ENCODE data around the gene COL4A2.

The COL4A2 gene

DNA sequence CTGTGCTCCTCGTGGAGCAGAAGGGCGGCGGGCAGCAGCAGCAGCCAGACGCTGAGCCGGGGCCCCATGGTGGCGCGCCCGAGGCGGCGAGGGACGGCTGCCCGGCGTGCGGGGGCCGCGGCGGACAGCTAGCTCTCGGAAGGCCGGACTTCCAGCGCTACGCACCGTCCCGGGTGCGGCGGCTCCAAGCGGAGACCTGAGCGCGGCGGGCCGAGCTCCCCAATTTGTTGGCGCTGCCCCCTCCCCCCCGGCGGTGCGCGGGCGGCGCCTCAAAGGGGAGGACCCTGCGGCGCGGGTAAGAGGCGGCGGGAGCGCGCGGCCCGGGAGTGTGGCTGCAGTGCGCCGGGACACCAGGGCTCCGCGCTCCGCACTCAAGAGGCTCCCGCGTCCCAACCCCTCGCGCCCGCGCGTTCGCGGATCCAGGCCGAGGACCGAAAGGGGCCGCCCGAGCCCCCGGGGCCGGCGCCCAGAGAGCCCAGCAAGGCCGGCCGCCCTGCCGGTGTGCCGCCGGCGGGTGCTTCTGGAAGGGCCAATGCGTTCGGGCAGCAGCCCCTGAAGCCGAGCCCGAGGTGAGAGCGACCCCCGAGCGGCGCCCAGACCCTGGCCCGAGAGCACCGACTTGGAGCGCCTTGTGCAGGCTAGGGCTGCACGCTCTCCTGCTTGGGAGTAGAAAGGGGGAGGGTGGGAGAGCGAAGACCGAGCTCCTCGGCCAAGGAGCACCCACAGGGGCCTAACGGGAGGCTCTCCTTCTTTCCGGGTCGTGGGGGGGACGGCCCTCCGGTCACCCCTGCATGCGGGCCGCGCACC, at the start of gene COL4A2, which contains the start of gene COL4A1:
Gene COL4A2, plus strand, starts transcription at position 325 of the 807 bp plus-strand sequence. CDS start 620 bp downstream, outside the sequence.
Gene COL4A1, minus strand, starts transcription at position 198 of the 807 bp plus-strand sequence. Its CDS starts 130 bp downstream, at position 68.
- peak within 1 kb of the TSS; percentile 87 for H3K4me3 ChIP-seq (replicated peaks; ENCODE audit: low read depth, low read length)
- TF ChIP-seq, protein P1, sequence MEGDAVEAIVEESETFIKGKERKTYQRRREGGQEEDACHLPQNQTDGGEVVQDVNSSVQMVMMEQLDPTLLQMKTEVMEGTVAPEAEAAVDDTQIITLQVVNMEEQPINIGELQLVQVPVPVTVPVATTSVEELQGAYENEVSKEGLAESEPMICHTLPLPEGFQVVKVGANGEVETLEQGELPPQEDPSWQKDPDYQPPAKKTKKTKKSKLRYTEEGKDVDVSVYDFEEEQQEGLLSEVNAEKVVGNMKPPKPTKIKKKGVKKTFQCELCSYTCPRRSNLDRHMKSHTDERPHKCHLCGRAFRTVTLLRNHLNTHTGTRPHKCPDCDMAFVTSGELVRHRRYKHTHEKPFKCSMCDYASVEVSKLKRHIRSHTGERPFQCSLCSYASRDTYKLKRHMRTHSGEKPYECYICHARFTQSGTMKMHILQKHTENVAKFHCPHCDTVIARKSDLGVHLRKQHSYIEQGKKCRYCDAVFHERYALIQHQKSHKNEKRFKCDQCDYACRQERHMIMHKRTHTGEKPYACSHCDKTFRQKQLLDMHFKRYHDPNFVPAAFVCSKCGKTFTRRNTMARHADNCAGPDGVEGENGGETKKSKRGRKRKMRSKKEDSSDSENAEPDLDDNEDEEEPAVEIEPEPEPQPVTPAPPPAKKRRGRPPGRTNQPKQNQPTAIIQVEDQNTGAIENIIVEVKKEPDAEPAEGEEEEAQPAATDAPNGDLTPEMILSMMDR (IDR thresholded peaks at IDR 0.05; ENCODE audit: low read depth, low read length, missing control alignments), result no peak
- DNase-seq (ENCODE audit: extremely low read depth, low read depth), result no peak

DNA sequence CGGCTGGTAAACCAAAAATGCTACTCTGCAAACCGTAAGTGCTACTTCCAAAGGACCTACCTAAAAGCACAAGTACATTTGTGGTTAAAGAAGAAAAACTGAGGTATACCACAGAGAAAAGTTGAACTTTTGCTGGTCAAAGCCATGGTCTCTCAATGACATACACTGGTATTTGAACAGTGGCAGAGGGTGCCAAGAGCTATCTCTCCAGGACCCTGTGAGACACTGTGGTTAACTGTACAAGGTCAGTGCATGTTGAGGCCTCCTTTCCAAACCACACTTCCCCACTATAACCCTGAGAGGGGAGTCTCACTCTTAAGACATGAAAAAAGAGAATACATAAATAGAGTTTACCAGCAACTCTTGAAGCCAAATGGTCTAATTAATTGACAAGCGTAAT, 49.7 kb upstream of the COL4A2 start:
- H3K4me3 ChIP-seq (replicated peaks; ENCODE audit: low read depth, low read length), result no peak overlapping the region
- TF ChIP-seq, protein P1 (IDR thresholded peaks at IDR 0.05; ENCODE audit: low read depth, low read length, missing control alignments), result no peak
- DNase-seq (ENCODE audit: extremely low read depth, low read depth), result no peak

DNA sequence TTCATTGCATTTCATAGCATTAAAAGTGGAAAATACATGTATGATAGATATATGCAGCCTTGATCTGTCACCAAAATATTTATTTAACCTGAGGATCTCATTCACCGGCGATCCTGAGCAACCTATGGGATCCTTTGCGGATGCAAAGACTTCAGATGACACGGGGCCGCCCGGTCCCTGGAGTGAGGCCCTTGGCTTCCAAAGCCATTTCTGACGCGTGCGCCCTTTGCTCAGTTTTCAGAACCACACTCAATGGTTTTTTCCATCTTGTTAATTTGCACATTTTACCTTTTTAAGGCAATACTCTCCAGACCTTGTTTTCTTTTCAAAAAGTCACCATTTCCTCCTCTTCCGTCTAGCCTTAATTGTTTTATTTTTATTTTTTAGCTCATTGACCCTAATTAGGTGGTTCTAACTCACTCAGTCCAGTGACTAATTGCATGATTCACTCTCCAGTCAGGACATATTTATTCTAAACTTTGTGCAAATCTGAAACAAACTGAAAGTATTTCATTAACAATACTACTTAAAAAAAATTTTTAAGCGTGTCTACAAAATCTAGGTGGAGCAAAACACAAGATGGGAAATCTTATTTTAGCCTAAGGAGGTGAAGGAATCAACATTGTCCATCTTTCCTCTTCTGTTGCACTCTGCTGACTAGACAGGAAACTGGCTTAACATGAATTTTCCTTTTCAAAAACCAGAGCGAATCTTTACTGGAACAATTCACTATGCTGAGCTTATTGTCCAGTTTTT, 48.0 kb upstream of the COL4A2 start:
- no peak for DNase-seq (ENCODE audit: extremely low read depth, low read depth)
- TF ChIP-seq, protein P1 (IDR thresholded peaks at IDR 0.05; ENCODE audit: low read depth, low read length, missing control alignments), result no peak
- H3K4me3 ChIP-seq (replicated peaks; ENCODE audit: low read depth, low read length), result no peak overlapping the region

DNA sequence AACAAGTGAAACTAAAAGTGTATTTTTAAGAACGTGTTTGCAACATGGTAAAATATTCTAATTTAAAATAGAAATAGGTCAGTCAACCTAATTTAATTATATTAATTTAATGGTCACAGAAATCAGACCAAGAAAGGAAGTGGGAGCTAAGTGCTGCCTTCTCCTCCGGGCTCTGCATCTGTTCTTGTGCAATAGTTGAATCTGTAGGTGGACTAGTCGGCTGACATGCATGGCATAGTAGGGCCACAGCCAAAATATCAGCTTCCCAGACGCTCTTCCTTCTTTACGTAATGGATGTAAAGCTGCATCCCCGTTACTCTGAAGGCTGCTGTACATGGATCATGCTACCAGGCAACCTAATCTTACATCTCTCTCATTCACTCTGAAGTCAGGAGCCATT, 47.4 kb upstream of the COL4A2 start:
- TF ChIP-seq, protein P1 (IDR thresholded peaks at IDR 0.05; ENCODE audit: low read depth, low read length, missing control alignments), result no peak
- no peak for DNase-seq (ENCODE audit: extremely low read depth, low read depth)
- no peak overlapping the region for H3K4me3 ChIP-seq (replicated peaks; ENCODE audit: low read depth, low read length)

DNA sequence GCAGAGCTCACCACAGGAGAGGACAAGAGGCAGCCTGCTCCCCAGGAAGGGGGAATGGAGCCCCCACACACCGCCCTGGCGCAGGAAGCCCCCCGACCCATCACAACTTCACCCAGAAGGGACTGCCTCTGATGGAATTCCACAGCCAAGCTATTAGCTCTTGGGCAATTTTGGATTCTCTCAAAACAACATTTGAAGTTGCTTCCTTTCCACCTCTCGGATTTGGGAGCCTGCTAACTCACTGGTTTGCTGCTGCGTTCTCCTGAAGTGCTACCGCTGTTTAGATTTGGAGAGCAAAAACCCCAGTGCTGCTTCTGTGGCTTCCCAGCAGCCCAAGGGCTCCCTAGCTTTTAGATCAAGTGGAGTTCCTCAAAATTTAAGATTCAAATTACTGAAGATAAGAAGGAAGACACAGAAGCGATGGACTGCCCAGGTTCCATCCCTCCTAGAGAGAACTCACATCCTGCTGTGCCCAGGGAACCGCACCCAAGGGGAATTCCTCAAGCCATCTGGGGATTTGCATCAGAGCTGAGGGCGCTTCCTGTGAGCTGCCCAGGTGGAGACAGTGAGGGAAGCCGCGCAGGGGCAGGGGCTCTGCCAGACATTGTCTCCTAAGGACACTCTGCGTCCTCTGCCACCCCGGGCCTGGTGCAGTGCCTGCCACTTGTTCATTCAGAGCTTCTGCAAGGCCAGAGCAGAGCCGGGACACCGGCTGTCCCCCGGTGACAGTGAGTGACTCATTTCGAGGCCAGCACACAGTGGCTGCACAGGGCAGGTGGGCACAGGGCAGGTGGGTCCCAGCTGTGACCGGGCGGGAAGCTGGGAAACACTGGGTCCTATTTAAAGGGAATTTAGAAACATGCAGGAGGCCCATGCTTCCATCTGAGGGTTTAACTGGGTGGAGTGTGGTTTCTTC, 45.7 kb upstream of the COL4A2 start:
- TF ChIP-seq, protein P1 (IDR thresholded peaks at IDR 0.05; ENCODE audit: low read depth, low read length, missing control alignments), result no peak
- no peak overlapping the region for H3K4me3 ChIP-seq (replicated peaks; ENCODE audit: low read depth, low read length)
- DNase-seq (ENCODE audit: extremely low read depth, low read depth), result no peak

DNA sequence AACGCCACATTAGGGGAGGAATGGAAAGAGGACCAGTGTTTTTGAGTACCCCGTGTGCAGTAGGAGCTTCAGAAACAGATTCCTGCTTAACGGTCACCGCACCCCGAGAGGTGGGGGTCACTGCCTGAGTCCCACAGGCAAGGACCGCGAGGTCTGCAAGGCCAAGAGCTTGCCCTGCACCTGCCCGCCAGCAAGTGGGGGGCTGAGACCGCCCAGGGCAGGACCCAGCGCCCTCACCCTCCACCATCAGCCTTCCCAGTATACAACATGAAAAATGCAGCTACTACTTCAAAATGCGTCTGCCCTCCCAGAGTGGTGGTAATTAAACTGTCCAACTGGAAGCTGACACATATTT, 45.0 kb upstream of the COL4A2 start:
- TF ChIP-seq, protein P1 (IDR thresholded peaks at IDR 0.05; ENCODE audit: low read depth, low read length, missing control alignments), result no peak
- DNase-seq (ENCODE audit: extremely low read depth, low read depth), result no peak
- H3K4me3 ChIP-seq (replicated peaks; ENCODE audit: low read depth, low read length), result no peak overlapping the region
